ENCODE measurements around the gene IZUMO3. TPM values are rescaled to one million over a fixed set of nuclear protein-coding genes. Genes with fewer than 3 reads are reported as not detected.

IZUMO3 gene
- total RNA-seq, 6 donors from 2014 or later = not detected

DNA sequence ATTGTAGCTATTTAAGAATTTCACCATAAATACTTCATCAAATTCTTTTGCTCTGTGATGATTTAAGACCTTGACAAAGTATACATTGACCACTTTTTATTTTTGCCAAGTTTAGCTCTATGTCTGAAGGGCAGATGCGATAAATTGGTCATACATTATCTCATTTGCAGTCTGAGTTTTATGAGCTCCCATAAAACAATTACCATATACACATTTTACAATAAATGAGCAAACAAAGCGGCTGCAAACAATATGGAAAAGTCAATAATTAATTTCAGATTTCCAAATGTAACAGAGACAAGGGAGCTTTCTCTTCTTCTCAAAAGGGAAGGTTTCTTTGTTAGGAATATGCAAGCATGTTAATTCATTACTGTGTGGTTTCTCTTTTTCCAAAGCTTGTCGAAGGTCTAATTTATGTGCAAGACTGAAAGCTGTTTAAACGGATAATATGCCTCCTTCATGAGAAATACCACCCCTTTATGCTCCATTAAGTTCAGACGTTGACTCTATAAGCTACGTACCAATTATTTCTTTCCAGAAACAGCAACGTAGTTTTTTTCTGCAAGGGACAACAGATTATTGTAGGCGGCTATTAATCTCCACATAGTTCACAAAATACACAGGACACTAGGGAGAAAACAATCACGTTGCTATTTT, 7.0 kb upstream of the IZUMO3 start:
- 74 to 83% methylated on average over 9 of the region's 9 CpGs for WGBS, 2 donors
- Histone ChIP-seq H3K4me3 (no peak overlapping the region), H3K9me3 (no peaks in the 10 kb centered on the region), H3K4me1 (no peaks in the 10 kb centered on the region), H3K27me3 (no peaks in the 10 kb centered on the region), H3K27ac (no peak overlapping the region), H3K36me3 (no peaks in the 10 kb centered on the region)
- TF ChIP-seq POLR2A (IDR thresholded peaks at IDR 0.05) (no peak), EP300 (IDR thresholded peaks at IDR 0.05) (no peak), POLR2AphosphoS5 (IDR thresholded peaks at IDR 0.05) (no peak)
- TF ChIP-seq, protein P1, sequence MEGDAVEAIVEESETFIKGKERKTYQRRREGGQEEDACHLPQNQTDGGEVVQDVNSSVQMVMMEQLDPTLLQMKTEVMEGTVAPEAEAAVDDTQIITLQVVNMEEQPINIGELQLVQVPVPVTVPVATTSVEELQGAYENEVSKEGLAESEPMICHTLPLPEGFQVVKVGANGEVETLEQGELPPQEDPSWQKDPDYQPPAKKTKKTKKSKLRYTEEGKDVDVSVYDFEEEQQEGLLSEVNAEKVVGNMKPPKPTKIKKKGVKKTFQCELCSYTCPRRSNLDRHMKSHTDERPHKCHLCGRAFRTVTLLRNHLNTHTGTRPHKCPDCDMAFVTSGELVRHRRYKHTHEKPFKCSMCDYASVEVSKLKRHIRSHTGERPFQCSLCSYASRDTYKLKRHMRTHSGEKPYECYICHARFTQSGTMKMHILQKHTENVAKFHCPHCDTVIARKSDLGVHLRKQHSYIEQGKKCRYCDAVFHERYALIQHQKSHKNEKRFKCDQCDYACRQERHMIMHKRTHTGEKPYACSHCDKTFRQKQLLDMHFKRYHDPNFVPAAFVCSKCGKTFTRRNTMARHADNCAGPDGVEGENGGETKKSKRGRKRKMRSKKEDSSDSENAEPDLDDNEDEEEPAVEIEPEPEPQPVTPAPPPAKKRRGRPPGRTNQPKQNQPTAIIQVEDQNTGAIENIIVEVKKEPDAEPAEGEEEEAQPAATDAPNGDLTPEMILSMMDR (IDR thresholded peaks at IDR 0.05) = no peak
- no peak for ATAC-seq (ENCODE audit: low FRiP score in 2 of 2)
- DNase-seq = no peak

DNA sequence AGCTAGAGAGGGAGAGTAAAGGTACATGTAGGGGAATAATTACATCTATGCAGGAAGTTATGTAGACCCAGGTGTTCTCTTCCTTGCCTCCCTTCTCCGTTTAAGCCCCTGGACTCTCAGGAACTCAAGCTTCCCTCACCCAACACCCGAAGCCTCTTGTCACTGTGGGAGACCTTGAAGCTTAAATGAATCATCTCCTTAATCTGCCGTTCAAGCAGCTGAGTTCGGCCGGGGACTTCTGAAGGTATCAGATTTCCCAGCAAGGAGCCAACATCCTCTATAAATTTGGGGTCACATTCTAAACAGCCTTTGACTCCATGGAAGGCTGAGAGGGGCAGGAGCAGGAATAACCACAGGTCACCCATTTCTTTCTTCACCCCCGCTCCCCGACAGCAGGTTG, 412 bp downstream of the IZUMO3 start:
- 49 to 62% methylated on average over 7 of the region's 7 CpGs for WGBS, 2 donors
- no peak overlapping the region for H3K4me3 ChIP-seq
- no peaks in the 10 kb centered on the region for H3K27me3 ChIP-seq
- DNase-seq = no peak
- H3K4me1 ChIP-seq = no peaks in the 10 kb centered on the region
- TF ChIP-seq POLR2A (IDR thresholded peaks at IDR 0.05) (no peak), POLR2AphosphoS5 (IDR thresholded peaks at IDR 0.05) (no peak), EP300 (IDR thresholded peaks at IDR 0.05) (no peak)
- TF ChIP-seq, protein P1 (IDR thresholded peaks at IDR 0.05) = no peak
- no peaks in the 10 kb centered on the region for H3K36me3 ChIP-seq
- H3K9me3 ChIP-seq = no peaks in the 10 kb centered on the region
- no peak for ATAC-seq (ENCODE audit: low FRiP score in 2 of 2)
- no peak overlapping the region for H3K27ac ChIP-seq

DNA sequence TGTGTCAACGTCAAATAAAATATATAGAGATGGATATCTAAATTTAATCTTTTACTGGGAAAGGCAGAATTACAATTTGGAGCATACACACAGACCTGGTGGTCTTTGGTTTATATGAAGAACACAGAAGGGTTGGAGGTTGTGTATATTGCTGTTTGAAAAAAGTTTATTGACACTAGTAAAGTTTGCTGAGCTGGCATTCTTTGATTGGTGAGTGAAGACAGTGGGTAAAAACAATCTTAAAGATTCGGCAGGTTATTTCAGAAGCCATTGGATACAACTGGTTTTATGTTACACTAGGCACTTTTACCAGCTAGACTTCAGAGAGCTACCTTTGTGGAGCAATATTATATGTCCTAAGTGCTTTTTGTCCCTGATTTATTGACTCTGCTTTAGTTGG, 27.2 kb downstream of the IZUMO3 start:
- Histone ChIP-seq H3K4me1 (no peaks in the 10 kb centered on the region), H3K36me3 (no peaks in the 10 kb centered on the region), H3K9me3 (no peaks in the 10 kb centered on the region), H3K4me3 (no peak overlapping the region), H3K27ac (no peak overlapping the region), H3K27me3 (no peaks in the 10 kb centered on the region)
- TF ChIP-seq POLR2A (IDR thresholded peaks at IDR 0.05) = no peak
- no peak for DNase-seq
- WGBS, 2 donors = 69 to 85% methylated on average over 2 of the region's 2 CpGs
- ATAC-seq (ENCODE audit: low FRiP score in 2 of 2) = no peak

DNA sequence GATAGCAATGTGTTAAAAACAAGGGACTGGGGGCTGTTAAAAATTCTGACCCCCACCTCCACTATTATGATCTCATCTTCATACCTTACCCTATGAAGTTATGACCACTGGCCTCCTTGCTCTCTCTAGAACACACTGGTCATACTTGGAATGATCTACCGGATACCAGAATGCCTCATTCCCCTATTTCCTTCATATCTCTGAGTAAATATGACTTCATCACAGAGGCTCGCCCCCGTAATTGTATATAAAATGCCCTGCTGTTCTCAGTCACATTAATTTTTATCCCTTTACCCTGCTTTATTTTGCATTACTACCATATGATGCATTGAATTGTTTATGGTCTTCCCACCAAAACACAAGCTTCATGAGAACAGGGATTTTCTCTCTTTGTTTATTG, 29.2 kb downstream of the IZUMO3 start:
- DNase-seq (no peak), ATAC-seq (ENCODE audit: low FRiP score in 2 of 2) (no peak)
- 76 to 85% methylated on average over 3 of the region's 3 CpGs for WGBS, 2 donors
- no peaks in the 10 kb centered on the region for H3K36me3 ChIP-seq
- no peaks in the 10 kb centered on the region for H3K4me1 ChIP-seq
- H3K4me3 ChIP-seq = no peak overlapping the region
- TF ChIP-seq, protein P1 (IDR thresholded peaks at IDR 0.05) = no peak
- TF ChIP-seq POLR2AphosphoS5 (IDR thresholded peaks at IDR 0.05) = no peak
- no peak for TF ChIP-seq EP300 (IDR thresholded peaks at IDR 0.05)
- no peak for TF ChIP-seq POLR2A (IDR thresholded peaks at IDR 0.05)
- H3K9me3 ChIP-seq = no peaks in the 10 kb centered on the region
- H3K27ac ChIP-seq = no peak overlapping the region
- H3K27me3 ChIP-seq = no peaks in the 10 kb centered on the region

DNA sequence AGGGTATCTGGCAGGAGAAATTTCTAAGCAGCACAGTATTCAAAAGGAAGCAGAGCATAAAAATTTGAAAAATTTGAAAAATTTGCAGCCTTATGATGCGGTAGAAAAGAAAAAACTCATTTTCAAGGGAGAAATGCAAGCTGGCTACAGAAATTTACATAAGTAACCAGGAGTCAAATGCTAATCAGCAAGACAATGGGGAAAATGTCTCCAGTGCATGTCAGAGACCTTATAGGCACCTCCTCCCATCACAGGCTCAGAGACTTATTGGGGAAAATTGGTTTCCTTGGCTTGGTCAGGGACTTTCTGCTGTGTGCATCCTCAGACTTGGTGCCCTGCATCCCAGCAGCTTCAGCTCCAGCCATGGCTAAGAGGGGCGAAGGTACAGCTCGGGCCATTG, 35.8 kb downstream of the IZUMO3 start:
- Histone ChIP-seq H3K27ac (no peak overlapping the region), H3K4me1 (no peaks in the 10 kb centered on the region), H3K36me3 (no peaks in the 10 kb centered on the region), H3K27me3 (no peaks in the 10 kb centered on the region), H3K9me3 (peaks cover 0 to 7% (median 2%) of the 10 kb centered on the region in 4 donors), H3K4me3 (no peak overlapping the region)
- WGBS, 2 donors = 87 to 96% methylated on average over 3 of the region's 3 CpGs
- TF ChIP-seq POLR2A (IDR thresholded peaks at IDR 0.05) = no peak
- TF ChIP-seq POLR2AphosphoS5 (IDR thresholded peaks at IDR 0.05) = no peak
- TF ChIP-seq, protein P1 (IDR thresholded peaks at IDR 0.05) = no peak
- no peak for TF ChIP-seq EP300 (IDR thresholded peaks at IDR 0.05)
- no peak for DNase-seq
- ATAC-seq (ENCODE audit: low FRiP score in 2 of 2) = no peak
